GM18505 (cell line): ENCODE measurements around the gene MZT2B.
"Not testable (repeated sequence)": the region's sequence is repeated elsewhere in the genome, so short reads cannot be mapped to it uniquely, and the experiment has no call there.

Source experiments
- ATAC-seq: cut with Tn5 transposase; IDR thresholded peaks from one replicate; pipeline ENCODE4 v1.9.1; 2021; ENCODE audit not compliant: unreplicated experiment
- POLR2A ChIP-seq: IDR thresholded peaks from 4 replicates; pipeline ENCODE4 v1.6.1; 2011; ENCODE audit warnings: borderline replicate concordance; ENCODE audit not compliant: insufficient read depth, insufficient read length; ENCODE audit errors: extremely low read depth

Gene MZT2B

GRCh38 chr2:130160131-130160530 lies 21.9 kb upstream of the MZT2B start:
- ATAC-seq: no peak
- no peak for TF ChIP-seq POLR2A

GRCh38 chr2:130160838-130161705 lies 21.0 kb upstream of the MZT2B start:
- ATAC-seq: not testable (repeated sequence)

GRCh38 chr2:130162486-130162885 lies 19.6 kb upstream of the MZT2B start:
- ATAC-seq: not testable (repeated sequence)

GRCh38 chr2:130162968-130163367 lies 19.1 kb upstream of the MZT2B start:
- no peak for TF ChIP-seq POLR2A
- no peak for ATAC-seq

- no peak for TF ChIP-seq POLR2A
- no peak for ATAC-seq
Observed at GRCh38 chr2:130165293-130166016, 16.6 kb upstream of the MZT2B start.

GRCh38 chr2:130166611-130167010 lies 15.5 kb upstream of the MZT2B start:
- ATAC-seq: not testable (repeated sequence)

GRCh38 chr2:130169163-130169562 lies 12.9 kb upstream of the MZT2B start:
- ATAC-seq: not testable (repeated sequence)

- no peak for TF ChIP-seq POLR2A
Observed at GRCh38 chr2:130169896-130170295, 12.2 kb upstream of the MZT2B start.

GRCh38 chr2:130174866-130175265 lies 7.2 kb upstream of the MZT2B start:
- peak; percentile 60 for ATAC-seq

More at GRCh38 chr2:130169896-130170295, 12.2 kb upstream of the MZT2B start:
- no peak for ATAC-seq

- not testable (repeated sequence) for ATAC-seq
Observed at GRCh38 chr2:130180404-130181324, 1.4 kb upstream of the MZT2B start.

GRCh38 chr2:130181325-130181879 lies 660 bp upstream of the MZT2B start, which contains the start of gene SMPD4:
TSS of gene SMPD4 (minus strand) at chr2:130181602. CDS start at chr2:130176592, 5,010 bp downstream.
- peak; percentile 60 for ATAC-seq
- TF ChIP-seq POLR2A: peak; percentile 52

GRCh38 chr2:130182826-130183511 lies 907 bp downstream of the MZT2B start:
- ATAC-seq: peak; percentile 18
